HFF-Myc (cell line): ENCODE results near the gene ZC3H15.
A peak's percentile ranks its signal among the peaks of the same experiment; 100 is the strongest.
"Not testable (repeated sequence)": the region's sequence is repeated elsewhere in the genome, so short reads cannot be mapped to it uniquely, and the experiment has no call there.

Source experiments
- DNase-seq: peaks from one replicate; pipeline ENCODE4 v3.0.0-alpha.2; 2011; ENCODE audit warnings: low read depth; ENCODE audit errors: extremely low read depth
- H3K4me3 ChIP-seq: replicated peaks from 2 replicates; pipeline ENCODE4 v1.5.1; 2011; ENCODE audit warnings: low read depth, mild to moderate bottlenecking, control low read depth, low read length
- TF ChIP-seq, protein P1 (sequence below): IDR thresholded peaks from 2 replicates; pipeline ENCODE4 v1.5.1; 2012; ENCODE audit warnings: mild to moderate bottlenecking, low read depth, low read length, control low read depth; ENCODE audit errors: missing control alignments

Gene ZC3H15

GRCh38 chr2:186485871-186486650 is at the start of gene ZC3H15:
ZC3H15 (plus strand) TSS chr2:186486260; CDS start chr2:186486383, 123 bp downstream.
- H3K4me3 ChIP-seq, result peak within 1 kb of the TSS; percentile 70
- TF ChIP-seq, protein P1, sequence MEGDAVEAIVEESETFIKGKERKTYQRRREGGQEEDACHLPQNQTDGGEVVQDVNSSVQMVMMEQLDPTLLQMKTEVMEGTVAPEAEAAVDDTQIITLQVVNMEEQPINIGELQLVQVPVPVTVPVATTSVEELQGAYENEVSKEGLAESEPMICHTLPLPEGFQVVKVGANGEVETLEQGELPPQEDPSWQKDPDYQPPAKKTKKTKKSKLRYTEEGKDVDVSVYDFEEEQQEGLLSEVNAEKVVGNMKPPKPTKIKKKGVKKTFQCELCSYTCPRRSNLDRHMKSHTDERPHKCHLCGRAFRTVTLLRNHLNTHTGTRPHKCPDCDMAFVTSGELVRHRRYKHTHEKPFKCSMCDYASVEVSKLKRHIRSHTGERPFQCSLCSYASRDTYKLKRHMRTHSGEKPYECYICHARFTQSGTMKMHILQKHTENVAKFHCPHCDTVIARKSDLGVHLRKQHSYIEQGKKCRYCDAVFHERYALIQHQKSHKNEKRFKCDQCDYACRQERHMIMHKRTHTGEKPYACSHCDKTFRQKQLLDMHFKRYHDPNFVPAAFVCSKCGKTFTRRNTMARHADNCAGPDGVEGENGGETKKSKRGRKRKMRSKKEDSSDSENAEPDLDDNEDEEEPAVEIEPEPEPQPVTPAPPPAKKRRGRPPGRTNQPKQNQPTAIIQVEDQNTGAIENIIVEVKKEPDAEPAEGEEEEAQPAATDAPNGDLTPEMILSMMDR, result no peak
- DNase-seq, result peak; percentile 94

- H3K4me3 ChIP-seq, result no peak overlapping the region
- no peak for DNase-seq
- TF ChIP-seq, protein P1, result no peak
These were observed 48.3 kb upstream of the ZC3H15 start for GRCh38 chr2:186437719-186438118.

DNA sequence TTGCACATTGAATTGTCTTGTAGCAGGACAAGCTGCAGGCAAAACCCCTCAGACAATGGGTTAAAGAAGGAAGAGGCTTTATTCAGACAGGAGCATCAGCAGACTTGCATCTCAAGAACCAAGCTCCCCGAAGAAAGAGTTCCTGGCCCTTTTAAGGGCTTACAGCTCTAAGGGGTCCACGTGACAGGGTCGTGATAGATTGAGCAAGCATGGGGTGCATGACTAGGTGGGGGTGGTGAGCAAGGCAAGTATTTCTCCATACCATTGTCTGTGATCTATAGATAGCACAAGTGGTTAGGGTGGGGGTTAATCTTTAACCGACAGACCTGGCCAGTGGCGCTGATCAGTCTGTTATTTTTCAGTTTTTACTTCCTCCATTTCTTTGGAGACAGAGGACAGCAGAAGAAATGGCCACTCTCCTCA is 46.4 kb upstream of the ZC3H15 start:
- H3K4me3 ChIP-seq, DNase-seq: not testable (repeated sequence)

DNA sequence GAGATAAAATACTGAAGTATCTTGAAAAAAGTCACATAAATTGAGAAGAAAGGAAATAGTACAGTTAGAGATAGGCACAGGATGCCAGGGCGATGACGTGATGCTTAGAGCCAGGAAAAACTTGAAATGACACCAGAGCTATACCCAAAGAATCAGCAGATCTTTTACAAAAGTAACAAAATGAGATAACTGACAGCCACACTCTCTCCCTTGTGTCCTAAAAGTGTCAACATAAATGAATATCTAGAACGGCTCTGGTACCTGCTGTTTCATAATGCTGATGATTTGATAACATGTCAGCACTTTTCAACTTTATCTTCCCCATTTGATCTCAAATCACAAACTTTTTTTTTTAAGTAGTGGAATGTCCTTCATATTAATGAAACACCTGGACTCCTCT is 45.6 kb upstream of the ZC3H15 start:
- H3K4me3 ChIP-seq, result no peak overlapping the region
- no peak for DNase-seq
- TF ChIP-seq, protein P1, result no peak

- no peak for DNase-seq
- TF ChIP-seq, protein P1, result no peak
- no peak overlapping the region for H3K4me3 ChIP-seq
These were observed 43.2 kb upstream of the ZC3H15 start for GRCh38 chr2:186442885-186443284.

GRCh38 chr2:186443851-186444250 is 42.2 kb upstream of the ZC3H15 start:
- DNase-seq, result no peak
- TF ChIP-seq, protein P1, result no peak
- H3K4me3 ChIP-seq, result no peak overlapping the region

- no peak for DNase-seq
- no peak overlapping the region for H3K4me3 ChIP-seq
- TF ChIP-seq, protein P1, result no peak
These were observed 40.6 kb upstream of the ZC3H15 start for GRCh38 chr2:186445506-186445905.
